Pons (tissue), 1 donor: ENCODE data around the gene GAST.

Experiments
- DNase-seq: peaks from one replicate; pipeline ENCODE4 v3.0.0-alpha.2; 2016; ENCODE audit warnings: low spot score

GAST gene

DNA sequence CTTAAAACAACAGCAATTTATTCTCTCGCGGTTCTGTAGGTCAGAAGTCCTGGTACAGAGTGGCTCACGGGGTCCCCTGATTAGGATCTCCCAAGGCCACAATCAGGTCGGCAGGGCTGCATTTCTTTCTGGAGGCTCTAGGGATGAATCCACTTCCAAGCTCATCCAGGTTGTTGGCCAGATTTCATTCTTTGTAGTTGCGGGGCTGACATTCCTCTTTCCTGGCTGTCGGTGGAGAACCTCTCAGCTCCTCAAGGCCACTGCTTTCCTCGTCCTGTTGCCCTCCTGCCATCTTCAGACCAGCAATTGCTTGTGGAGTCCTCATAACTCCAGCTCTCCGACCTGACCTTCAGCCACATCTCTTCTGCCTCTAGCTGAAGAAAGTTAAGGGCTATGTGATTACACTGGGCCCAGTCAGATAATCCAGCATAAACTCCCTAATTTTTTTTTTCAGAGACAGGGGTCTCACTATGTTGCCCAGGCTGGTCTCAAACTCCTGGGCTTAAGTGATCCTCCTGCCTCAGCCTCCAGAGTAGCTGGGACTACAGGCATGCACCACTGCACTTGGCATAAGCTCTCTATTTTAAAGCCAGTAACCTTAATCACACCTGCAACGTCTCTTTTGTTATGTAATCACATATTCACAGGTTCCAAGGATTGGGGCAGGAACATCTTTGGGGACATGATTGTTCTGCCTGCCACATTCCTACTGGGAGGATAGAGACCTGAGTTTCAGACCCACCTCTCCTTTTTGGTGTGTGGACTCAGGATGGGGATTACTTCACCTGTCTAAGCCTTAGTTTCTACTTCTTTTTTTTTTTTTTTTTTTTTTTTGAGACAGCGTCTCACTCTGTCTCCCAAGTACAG, 4.1 kb upstream of the GAST start:
- no peak for DNase-seq

DNA sequence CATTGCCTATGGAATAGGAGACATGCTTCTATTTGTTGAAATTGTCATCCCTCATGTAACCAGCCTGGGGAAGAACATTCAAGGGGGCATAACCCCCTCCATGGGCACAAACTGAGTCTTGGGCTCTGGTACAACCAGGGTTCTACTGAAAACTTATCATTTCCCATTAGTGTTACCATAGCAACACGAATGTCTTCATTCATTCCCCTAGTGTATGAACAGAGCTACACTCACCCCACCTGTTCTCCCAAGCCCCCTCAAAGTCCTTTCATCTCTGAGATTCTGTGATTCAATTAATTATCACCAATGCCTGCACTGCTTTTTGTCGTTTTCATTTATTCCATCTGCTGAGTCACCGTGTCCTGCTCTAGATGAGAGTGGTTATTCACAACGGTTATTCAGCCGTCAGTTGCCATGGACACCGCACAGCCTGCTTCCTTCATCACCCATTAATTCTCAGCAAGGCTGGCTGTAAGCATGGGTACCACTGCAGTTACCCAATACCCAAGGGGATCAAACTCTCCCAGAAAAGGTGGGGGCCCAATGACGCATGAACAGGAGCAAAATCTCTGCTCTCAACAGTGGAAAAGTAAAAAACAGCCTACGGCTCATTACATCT, 1.6 kb upstream of the GAST start:
- peak; percentile 49 for DNase-seq

DNA sequence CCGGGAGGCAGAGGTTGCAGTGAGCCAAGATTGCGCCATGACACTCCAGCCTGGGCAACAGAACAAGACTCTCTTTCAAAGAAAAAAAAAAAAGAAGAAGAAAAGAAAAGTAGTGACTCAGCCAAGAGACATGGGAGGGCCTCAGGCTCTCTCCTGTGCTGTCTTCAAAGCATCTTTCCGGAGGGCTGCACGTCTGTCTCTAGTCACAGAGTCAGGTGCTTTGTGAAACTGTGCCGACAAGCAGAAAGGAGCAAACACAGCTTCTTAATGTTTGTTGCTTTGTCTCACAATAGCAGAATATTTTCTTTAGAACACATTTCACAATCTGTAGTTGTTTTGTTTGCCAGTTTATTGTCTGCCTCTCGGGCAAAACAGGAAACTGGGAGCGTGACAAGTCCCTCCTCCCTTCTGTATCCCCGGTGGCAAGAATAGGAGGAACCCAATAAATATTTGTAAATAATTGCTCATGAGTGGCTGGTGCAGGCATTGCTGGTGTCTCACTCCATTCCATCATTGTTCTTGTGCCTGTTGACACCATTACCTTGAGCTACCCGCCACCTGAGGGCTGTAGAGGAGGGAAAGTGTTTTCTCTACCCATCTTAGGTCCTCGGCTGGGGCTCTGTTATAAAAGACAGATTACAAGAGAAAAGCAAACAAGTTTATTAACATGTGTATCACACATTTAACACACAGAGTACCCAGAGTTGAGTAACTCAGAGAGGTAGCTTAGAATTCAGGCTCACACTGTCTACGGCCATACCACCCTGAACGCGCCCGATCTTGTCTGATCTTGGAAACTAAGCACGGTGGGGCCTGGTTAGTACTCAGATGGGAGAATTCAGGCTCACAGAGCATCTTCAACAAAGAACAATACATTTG, 5.5 kb downstream of the GAST start:
- no peak for DNase-seq

DNA sequence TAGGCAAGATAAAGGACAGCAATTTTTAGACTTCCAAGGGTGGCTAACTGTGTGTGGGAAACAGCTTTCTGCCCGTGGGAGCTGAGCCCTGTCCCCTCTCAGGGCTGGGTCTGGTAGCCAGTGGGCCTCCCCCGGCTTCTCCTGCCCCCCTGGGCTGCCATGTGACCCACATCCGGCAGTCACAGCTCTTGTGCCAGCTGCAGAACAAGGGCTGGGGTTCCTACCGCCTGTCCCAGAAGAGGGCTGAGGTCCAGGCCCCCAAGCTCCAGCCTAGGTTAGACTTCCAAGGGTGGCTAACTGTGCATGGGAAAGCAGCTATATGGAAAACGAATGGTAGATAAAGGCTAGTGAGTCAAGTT, 6.1 kb downstream of the GAST start:
- DNase-seq = peak; percentile 20

DNA sequence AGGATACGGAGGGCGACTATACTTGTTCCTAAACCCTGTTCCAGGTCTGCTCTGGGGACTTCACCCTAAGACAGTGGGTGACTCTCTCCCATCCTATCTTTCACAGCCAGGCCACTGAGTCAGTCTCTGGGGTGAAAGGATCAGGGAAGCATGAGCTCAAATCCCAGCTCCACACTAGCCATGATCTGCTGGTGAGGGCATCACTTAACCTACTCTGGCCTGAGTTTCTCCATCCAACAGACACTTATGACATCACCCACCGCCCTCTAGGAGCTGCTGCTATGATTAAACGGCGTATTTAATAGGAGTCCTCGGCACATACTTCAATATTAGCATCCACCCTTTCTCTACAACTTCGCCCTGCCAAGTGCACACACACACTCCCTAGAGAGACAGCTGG, 10.1 kb downstream of the GAST start:
- DNase-seq = no peak

DNA sequence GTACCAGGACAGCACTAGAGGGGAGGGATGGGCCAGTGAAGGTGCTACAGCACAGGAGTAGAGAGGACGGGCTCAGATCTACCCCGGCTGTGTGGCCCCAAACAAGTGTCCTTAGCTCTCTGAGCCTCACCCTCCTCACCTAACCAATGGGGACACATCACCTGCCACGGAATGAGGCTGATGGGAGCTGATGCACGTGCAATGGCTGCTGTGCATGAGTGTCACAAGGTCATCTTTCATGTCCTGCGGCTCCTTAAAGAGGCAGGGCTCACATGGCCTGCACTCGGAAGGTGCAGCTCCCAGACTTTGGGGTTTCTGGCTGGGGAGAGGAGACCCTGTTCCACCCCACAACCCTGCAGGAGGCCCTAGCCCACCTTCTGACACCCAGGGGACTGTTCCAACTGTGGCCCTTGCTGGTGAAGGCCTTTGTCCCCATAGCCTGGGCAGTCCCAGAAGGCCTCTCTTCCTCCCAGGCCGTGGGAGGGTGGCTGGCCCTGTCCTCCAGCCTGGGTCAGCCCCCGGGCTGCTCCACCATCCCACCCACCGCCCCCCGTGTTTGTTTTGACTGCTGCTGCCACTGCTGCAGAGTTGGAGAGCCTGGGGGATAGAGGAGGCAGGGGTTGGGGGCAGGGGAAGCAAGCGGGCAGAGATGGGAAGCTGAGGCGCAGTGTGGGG, 11.8 kb downstream of the GAST start:
- DNase-seq = no peak

DNA sequence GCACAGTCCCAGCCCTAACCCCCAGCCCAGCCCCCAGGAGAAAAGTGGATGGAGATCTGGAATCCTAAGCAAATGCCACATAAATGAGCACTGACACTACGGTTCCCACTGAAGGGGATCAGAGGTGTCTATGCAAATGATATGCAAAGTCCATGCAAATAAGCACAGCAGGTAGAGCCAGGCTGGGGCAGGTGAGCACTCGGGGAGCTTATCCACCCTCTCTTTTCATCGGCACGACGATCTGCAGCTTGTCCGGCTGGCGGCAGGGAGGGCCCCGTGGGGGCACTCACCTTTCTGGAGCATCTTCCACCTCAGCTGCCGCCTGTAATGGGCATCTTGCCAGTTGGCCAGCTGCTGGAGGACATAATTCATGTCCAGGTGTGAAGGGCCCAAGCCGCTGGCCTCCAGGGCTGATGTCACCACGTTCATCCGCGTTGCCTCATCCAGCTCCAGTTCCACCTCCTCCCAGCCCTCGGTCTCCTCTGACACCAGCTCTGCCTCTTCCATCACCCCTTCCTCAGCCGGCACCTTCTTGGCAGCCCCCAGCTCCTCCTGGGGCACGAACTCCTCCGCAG, 12.4 kb downstream of the GAST start:
- no peak for DNase-seq

DNA sequence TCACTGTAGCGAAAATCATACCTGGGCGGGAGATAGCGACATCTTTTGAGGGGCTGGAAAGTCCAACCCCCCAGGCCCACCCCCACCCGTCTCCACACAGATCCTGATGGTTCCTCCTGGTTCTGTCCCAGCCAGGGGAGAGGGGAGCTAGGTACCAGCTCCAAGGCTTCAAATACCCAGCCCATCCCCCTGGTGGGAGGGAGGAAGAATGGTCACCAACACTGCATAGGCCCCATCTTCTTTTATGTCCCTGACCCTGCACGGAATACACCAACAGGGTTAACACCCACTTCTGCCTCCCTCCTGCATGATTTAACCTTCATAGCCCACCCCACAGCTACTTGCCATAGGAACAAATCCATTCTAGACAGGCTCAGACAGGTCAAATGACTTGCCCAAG, 13.0 kb downstream of the GAST start:
- DNase-seq = no peak

DNA sequence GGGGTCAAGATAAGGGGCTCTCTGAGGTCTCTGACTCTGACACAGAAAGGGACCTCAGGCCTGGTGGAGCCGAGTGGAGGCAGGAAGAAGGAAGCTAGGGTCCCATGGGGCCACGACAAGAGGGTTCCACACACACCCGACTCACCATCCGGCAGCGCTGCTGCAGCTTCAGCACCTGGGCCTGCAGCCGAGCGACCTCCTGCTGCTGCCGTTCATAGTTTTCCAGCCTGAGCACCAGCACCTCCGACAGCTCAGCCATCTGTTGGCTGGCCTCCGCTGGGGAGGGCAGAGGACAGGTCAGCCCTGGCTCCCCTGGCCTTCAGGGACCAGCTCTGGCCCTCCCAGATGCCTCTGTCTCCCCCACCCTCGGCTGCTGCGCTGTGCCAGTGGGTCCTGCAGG, 15.9 kb downstream of the GAST start:
- no peak for DNase-seq

DNA sequence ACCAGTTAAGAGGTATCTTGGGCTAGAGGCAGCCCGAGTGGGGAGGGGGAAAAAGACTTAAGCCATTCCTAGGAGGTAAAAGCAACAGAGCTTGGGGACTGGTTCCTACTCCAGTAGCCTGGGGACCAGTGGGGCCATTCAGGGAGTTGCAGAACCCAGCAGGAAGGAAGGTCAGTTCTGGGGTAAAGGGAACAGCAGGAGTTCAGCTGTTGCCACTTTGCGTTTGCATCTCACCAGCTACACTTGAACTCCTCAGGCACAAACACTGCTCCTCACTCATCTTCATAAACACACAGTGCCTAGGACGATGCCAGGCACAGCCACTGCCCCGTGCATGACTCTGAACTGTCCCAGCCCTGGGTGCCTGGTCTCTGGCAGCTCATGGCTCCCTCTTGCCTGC, 18.3 kb downstream of the GAST start:
- no peak for DNase-seq

DNA sequence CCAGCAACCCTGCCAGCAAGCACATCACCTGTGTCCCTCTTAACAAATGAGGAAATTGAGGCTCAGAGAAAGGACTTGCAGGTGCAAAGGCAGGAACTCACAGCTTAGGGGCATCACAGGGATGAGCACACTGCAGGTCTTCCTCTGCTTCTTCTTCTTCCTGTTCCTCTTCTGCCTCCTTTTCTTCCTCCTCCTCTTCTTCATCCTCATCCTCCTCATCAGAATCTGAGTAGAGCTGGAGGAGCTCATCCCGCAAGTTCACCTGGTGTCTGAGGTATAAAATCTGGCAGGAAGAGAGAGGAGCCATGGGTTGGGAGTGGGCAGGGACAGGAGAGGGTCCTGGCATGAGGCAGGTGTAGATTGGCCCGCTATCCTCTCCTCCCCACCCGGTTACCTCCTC, 19.7 kb downstream of the GAST start:
- DNase-seq = no peak

DNA sequence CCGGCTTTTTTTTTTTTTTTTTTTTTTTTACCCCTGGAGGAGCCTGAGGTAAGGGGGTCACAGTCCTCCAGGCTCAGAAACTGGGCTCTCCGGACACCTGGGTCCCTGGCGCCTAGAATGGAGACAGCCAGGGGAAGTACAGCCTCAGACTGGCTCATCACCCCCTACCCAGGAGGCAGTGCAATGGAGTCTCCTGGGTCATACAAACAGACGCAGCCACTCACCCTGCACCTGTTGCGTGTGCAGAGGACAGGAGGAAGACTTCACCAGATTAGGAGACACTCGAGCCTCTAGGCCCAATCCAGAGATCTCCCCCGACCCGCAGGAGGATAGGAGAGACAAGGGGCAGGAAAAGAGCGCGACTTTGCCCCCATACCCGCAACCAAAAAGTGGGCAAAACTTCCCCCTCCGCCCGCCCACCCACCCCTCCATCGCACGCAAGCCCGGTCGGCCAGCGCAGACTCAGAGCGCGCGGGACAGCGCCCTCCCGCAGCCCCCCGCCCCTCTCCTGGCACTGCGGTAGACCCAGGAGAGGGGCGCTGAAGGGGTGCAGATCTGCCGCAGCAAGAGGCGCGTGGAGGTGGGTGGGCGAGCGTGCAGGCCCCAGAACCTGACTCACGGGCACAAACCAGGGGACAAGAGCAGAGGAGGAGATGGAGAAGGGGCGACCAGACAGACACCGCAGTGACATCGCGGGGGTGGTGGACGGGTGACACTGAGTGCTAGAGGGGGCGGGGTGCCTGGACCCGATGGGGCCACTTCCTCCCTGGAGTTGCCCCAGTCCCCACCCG, 21.4 kb downstream of the GAST start:
- DNase-seq = no peak

DNA sequence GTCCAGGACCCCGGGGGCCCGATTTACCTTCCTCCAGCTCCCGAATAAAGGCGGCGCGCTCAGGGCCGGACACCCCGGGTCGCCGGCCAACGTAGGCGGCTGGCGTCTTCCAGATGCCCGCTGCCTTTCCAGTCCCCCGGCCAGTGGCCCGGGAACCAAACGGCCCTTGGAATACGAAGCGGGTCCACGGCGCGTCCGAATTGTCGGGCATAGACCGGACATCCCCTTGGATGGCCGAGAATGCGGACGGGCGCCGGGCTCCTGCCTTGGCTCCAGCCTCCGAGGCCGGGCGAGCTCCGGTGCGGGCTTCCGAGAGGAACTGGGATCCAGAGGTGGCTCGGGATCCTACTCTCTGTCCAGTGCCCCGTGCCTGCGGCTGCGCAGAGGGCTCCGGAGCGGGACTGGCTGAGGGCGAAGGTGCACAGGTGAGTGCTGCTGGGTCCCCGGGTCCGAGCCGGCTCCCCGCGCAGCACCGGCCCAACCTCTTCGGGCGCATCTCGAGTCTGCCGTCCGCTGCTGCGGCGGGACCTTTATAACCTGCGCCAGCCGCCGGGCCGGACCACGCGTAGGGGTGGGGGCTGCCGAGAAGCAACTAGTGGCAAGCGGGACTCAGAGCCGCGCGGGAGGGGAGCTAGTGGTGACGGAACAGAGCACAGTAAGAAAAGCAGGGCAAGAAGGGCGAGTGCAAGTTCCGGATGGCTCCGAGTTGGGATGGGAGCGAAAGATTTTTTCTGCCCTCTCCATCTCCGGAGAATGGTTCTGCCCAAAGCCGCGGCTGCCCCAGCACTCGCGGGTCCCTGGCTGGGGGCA, 22.2 kb downstream of the GAST start, which contains the start of gene HAP1:
HAP1 (minus strand) TSS at position 505 of the 810 bp plus-strand sequence; CDS start at position 496, 9 bp downstream.
- no peak for DNase-seq

DNA sequence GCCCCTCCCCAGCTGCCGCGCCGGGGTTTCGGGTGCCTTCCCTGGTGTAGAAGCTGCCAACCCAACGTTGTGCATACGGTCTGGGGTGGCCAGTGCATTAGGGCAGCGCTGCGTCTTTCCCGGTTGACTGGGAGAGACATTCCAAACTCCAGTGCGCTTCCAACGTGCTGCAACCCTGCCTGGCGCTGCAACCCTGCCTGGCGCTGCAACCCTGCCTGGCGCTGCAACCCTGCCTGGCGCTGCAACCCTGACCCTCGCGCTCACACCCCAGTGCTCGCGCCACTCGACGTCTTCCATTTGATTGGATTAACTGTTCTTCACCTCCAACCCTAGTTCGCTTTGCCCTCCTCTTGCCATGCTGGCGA, 22.8 kb downstream of the GAST start:
- DNase-seq = no peak

DNA sequence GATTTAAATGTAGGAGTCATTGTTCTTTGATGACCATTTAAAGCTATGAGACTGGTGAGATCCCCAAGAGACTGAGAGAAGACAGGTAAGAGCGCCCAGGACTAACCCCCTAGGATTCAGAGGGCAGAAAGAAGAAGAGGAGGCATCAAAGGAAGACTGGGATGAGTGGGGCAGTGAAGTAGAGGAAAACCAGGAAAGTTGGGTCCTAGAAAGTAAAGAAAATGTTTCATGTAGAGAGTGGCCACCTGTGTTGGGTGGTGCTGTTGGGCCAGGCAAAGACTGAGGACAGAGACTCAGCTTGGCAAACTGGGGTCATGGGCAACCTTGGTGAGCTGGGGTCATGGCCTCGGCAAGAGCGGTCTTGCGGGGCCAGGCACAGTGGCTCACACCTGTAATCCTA, 23.6 kb downstream of the GAST start:
- DNase-seq = no peak

DNA sequence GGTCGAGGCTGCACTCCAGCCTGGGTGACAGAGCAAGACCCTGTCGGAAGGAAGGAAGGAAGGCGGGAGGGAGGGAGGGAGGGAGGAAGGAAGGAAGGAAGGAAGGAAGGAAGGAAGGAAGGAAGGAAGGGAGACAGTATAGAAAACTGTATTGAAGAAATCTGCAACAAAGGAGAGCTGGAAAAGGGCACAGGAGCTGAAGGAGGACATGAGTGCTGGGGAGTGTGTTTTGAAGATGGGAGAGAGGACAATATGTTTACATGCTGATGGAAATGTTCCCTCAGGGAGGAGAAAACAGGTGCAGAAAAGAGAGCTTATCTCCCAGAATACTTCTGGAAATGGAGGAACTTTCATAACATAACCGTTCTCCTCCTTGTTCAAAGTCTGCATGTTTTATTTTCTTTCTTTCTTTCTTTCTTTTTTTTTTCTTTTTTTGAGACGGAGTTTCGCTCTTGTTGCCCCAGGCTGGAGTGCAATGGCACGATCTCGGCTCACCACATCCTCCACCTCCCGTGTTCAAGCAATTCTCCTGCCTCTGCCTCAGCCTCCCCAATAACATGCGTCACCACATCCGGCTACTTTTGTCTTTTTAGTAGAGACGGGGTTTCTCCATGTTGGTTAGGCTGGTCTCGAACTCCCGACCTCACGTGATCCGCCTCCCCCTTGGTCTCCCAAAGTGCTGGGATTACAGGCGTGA, 25.0 kb downstream of the GAST start:
- no peak for DNase-seq

DNA sequence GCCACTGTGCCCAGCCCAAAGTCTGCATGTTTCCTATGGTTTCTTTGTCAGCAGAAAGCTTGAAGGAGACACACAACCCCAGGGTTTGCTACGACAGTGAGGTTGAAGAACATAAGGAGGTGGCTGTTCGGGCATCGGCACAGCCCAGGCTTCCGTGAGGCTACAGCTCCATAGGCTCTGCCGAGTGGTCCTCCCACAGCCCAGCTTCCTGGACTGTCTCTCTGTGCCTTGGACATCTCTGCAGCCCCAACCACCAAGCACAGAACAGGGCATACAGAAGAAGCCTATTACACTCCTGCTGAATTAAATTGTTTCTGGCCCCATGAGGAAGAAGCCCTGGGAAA, 25.5 kb downstream of the GAST start:
- no peak for DNase-seq

DNA sequence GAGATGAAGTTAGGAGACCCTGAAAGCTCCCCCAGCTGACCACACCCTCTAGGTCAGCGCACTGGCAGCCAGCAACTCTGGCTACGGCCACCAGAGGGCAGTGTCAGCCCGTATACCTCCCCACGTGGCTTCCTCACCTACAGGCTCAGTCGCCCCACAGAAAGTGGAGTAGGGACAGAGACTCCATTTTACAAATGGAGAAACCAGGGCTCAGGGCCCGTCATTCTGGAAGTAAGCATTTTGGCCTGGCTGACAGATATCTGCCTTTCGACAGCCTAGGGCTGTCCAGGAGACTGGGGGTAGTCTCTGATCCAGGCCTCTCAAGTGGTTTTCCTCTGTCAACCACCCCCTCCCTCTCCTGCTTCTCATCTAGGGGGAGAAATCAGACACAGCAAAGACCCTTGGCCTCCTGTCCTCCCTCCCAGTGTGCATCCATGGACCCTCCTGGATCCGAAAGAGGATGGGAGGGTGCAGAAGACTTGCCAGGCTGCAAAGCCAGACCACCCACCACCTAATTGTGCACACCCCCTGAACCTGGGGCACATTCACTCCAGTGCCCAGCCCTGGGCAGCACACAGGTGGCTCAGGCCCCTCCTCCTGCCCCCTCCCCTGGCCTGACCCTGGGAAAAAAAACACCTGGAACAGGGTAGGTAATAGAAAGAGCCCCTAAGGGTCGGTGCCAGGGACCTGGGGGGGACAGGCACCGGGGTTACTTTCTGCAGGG, 26.1 kb downstream of the GAST start:
- peak; percentile 64 for DNase-seq

DNA sequence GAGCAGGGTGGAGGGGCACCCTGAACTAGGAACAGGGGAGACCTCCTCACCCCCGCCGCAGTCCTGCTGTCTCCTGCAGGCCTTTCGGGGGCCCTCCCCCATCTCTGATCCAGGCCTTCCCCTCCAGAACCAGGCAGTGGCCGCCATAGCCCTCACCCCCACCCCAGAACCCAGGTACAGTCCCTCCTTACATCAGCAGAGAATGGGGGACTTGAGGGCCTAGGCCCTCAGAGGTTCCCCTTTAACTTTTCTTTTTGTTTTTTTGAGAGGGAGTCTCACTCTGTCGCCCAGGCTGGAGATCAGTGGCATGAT, 26.6 kb downstream of the GAST start:
- DNase-seq = no peak
